ENCODE results near the gene PXYLP1. TPM values are rescaled to one million over a fixed set of nuclear protein-coding genes. Genes with fewer than 3 reads are reported as not detected.

PXYLP1 gene
- total RNA-seq, 1 experiment from 2014 or later = 7.8 TPM

- no peaks in the 10 kb centered on the region for H3K27me3 ChIP-seq (ENCODE audit: insufficient read depth, low read depth)
- H3K79me2 ChIP-seq (ENCODE audit: low read depth) = no peaks in the 10 kb centered on the region
- H3K36me3 ChIP-seq (ENCODE audit: low read depth) = no peaks in the 10 kb centered on the region
- no peak overlapping the region for H3K4me3 ChIP-seq
- H3K27ac ChIP-seq = no peak overlapping the region
- no TSS peak for BruUV-seq (replicated peaks)
- no peaks in the 10 kb centered on the region for H3K9me3 ChIP-seq (ENCODE audit: insufficient read depth, low read depth)
- H3K4me1 ChIP-seq (replicated peaks; ENCODE audit: insufficient read depth) = peaks cover 15% of the 10 kb centered on the region
- no peaks in the 10 kb centered on the region for H3K9me2 ChIP-seq (ENCODE audit: insufficient read depth)
- POLR2A ChIA-PET (ENCODE audit: unreplicated experiment) = no interaction called here
- no peak overlapping the region for H2AFZ ChIP-seq
- no peak for TF ChIP-seq EZH2 (IDR thresholded peaks at IDR 0.05; ENCODE audit: low read depth)
- TF ChIP-seq CTCF (conservative IDR thresholded peaks at IDR 0.05) = no peak
- H4K20me1 ChIP-seq (ENCODE audit: insufficient read depth) = no peaks in the 10 kb centered on the region
- peaks cover 11% of the 10 kb centered on the region; the same call in 1 of the 2 replicates for H3F3A ChIP-seq (ENCODE audit: insufficient read depth, low read depth)
- CTCF ChIA-PET = no interaction called here
- intact Hi-C loops (cut with micrococcal nuclease; ENCODE audit: unreplicated experiment) = no loop called here
- H3K4me2 ChIP-seq = no peak overlapping the region
- no peak for DNase-seq
Observed at GRCh38 chr3:141341536-141341935, 109.9 kb downstream of the PXYLP1 start.

- no TSS peak for BruUV-seq (replicated peaks)
- no peak for TF ChIP-seq EZH2 (IDR thresholded peaks at IDR 0.05; ENCODE audit: low read depth)
- H3K36me3 ChIP-seq (ENCODE audit: low read depth) = no peaks in the 10 kb centered on the region
- no peaks in the 10 kb centered on the region for H3K27me3 ChIP-seq (ENCODE audit: insufficient read depth, low read depth)
- peaks cover 6% of the 10 kb centered on the region; the same call in 1 of the 2 replicates for H3F3A ChIP-seq (ENCODE audit: insufficient read depth, low read depth)
- CTCF ChIA-PET = interaction anchor here (0.7 kb wide), 1 partner anchor 354 kb away, joined by 3 read pairs; no protein-coding TSS in a partner anchor
- H3K4me1 ChIP-seq (replicated peaks; ENCODE audit: insufficient read depth) = peaks cover 7% of the 10 kb centered on the region
- no peak overlapping the region for H3K4me2 ChIP-seq
- no peaks in the 10 kb centered on the region for H4K20me1 ChIP-seq (ENCODE audit: insufficient read depth)
- H3K9me3 ChIP-seq (ENCODE audit: insufficient read depth, low read depth) = no peaks in the 10 kb centered on the region
- H3K4me3 ChIP-seq = no peak overlapping the region
- H3K27ac ChIP-seq = no peak overlapping the region
- DNase-seq = no peak
- H3K9me2 ChIP-seq (ENCODE audit: insufficient read depth) = no peaks in the 10 kb centered on the region
- H2AFZ ChIP-seq = no peak overlapping the region
- no peaks in the 10 kb centered on the region for H3K79me2 ChIP-seq (ENCODE audit: low read depth)
- POLR2A ChIA-PET (ENCODE audit: unreplicated experiment) = no interaction called here
- intact Hi-C loops (cut with micrococcal nuclease; ENCODE audit: unreplicated experiment) = no loop called here
Observed at GRCh38 chr3:141342386-141342785, 110.8 kb downstream of the PXYLP1 start.

GRCh38 chr3:141343077-141343476 lies 111.5 kb downstream of the PXYLP1 start:
- no peaks in the 10 kb centered on the region for H3K27me3 ChIP-seq (ENCODE audit: insufficient read depth, low read depth)
- intact Hi-C loops (cut with micrococcal nuclease; ENCODE audit: unreplicated experiment) = no loop called here
- no peaks in the 10 kb centered on the region for H3K36me3 ChIP-seq (ENCODE audit: low read depth)
- H3K9me3 ChIP-seq (ENCODE audit: insufficient read depth, low read depth) = no peaks in the 10 kb centered on the region
- no peaks in the 10 kb centered on the region for H3K79me2 ChIP-seq (ENCODE audit: low read depth)
- CTCF ChIA-PET = interaction anchor here (0.7 kb wide), 1 partner anchor 353 kb away, joined by 3 read pairs; no protein-coding TSS in a partner anchor
- no peak overlapping the region for H3K4me3 ChIP-seq
- no peak overlapping the region for H2AFZ ChIP-seq
- no TSS peak for BruUV-seq (replicated peaks)
- no peaks in the 10 kb centered on the region; the same call in 1 of the 2 replicates for H3F3A ChIP-seq (ENCODE audit: insufficient read depth, low read depth)
- no peak overlapping the region for H3K4me2 ChIP-seq
- DNase-seq = no peak
- H3K9me2 ChIP-seq (ENCODE audit: insufficient read depth) = no peaks in the 10 kb centered on the region
- H3K27ac ChIP-seq = no peak overlapping the region
- H3K4me1 ChIP-seq (replicated peaks; ENCODE audit: insufficient read depth) = peaks cover under 1% of the 10 kb centered on the region; the same call in 1 of the 2 replicates
- H4K20me1 ChIP-seq (ENCODE audit: insufficient read depth) = no peaks in the 10 kb centered on the region
- POLR2A ChIA-PET (ENCODE audit: unreplicated experiment) = no interaction called here
- no peak for TF ChIP-seq EZH2 (IDR thresholded peaks at IDR 0.05; ENCODE audit: low read depth)
- no peak for TF ChIP-seq CTCF (conservative IDR thresholded peaks at IDR 0.05)

GRCh38 chr3:141343865-141344271 lies 112.2 kb downstream of the PXYLP1 start:
- Histone ChIP-seq H3K9me3 (ENCODE audit: insufficient read depth, low read depth) (no peaks in the 10 kb centered on the region), H3K27ac (no peak overlapping the region), H3K79me2 (ENCODE audit: low read depth) (no peaks in the 10 kb centered on the region), H3F3A (ENCODE audit: insufficient read depth, low read depth) (no peaks in the 10 kb centered on the region), H3K4me2 (no peak overlapping the region), H4K20me1 (ENCODE audit: insufficient read depth) (no peaks in the 10 kb centered on the region), H3K9me2 (ENCODE audit: insufficient read depth) (no peaks in the 10 kb centered on the region), H3K27me3 (ENCODE audit: insufficient read depth, low read depth) (no peaks in the 10 kb centered on the region), H2AFZ (no peak overlapping the region), H3K4me1 (replicated peaks; ENCODE audit: insufficient read depth) (no peaks in the 10 kb centered on the region), H3K4me3 (no peak overlapping the region), H3K36me3 (ENCODE audit: low read depth) (no peaks in the 10 kb centered on the region)
- DNase-seq = no peak
- no TSS peak for BruUV-seq (replicated peaks)
- ChIA-PET CTCF (no interaction called here), POLR2A (ENCODE audit: unreplicated experiment) (no interaction called here)
- intact Hi-C loops (cut with micrococcal nuclease; ENCODE audit: unreplicated experiment) = no loop called here
- TF ChIP-seq CTCF (conservative IDR thresholded peaks at IDR 0.05) (no peak), EZH2 (IDR thresholded peaks at IDR 0.05; ENCODE audit: low read depth) (no peak)
